WERI-Rb-1 (cell line): ENCODE data around the gene TOP3B.
A peak's percentile ranks its signal among the peaks of the same experiment; 100 is the strongest.

Source experiments
- DNase-seq: peaks from one replicate; pipeline ENCODE4 v3.0.0-alpha.2; 2020
- H3K27ac ChIP-seq: fragments of 250-450 bp; sonication (Bioruptor Pico); 2 replicates; pipeline ENCODE4 v1.5.1; 2020; ENCODE audit warnings: mild to moderate bottlenecking, moderate library complexity
- H3K27me3 ChIP-seq: fragments of 250-450 bp; sonication (Bioruptor Pico); 2 replicates; pipeline ENCODE4 v1.5.1; 2021; ENCODE audit warnings: mild to moderate bottlenecking, low read depth, moderate library complexity; ENCODE audit not compliant: insufficient read depth, severe bottlenecking
- H3K36me3 ChIP-seq: fragments of 250-450 bp; sonication (Bioruptor Pico); 2 replicates; pipeline ENCODE4 v1.5.1; 2020; ENCODE audit warnings: mild to moderate bottlenecking, moderate library complexity
- H3K4me3 ChIP-seq: 2 replicates; pipeline ENCODE4 v1.5.1; 2011; ENCODE audit warnings: low read depth, mild to moderate bottlenecking, control low read depth, low read length
- H3K9me3 ChIP-seq: fragments of 250-450 bp; sonication (Bioruptor Pico); 2 replicates; pipeline ENCODE4 v1.5.1; 2021; ENCODE audit warnings: mild to moderate bottlenecking, moderate library complexity; ENCODE audit not compliant: severe bottlenecking
- TF ChIP-seq, protein P1 (sequence below): IDR thresholded peaks from 2 replicates; pipeline ENCODE4 v1.5.1; 2011; ENCODE audit warnings: low read depth, mild to moderate bottlenecking, control low read depth, inconsistent platforms, low read length

Gene TOP3B

DNA sequence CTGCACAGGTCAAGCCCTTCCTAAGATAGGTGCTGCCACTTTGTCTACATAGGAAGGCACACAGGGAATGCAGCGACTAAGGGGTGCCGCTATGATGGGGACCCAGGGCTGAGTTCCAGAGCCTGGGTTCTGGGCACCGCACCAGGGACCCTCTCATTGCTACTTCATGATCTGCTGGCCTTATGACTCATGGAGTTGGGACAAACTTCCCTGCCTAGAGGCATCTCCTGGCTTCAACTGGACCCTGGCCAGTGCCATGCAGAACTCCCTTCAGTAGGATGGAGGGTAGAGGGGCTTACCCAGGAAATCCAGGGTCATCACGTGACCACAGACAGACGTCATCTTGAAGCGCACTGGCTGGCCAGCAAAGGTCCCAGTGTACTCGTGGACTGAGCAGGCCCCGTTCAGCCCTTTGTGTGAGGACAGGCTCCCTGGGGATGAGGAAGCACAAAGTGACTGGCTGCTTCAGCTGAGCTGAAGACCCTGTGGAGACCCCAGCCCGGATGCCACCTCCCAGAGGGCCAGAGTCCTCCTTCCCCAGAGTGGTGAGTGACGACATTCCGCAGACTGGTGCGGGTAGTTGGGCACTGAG, 8.4 kb downstream of the TOP3B start:
- Histone ChIP-seq H3K27me3 (no peaks in the 10 kb centered on the region), H3K36me3 (peaks cover 53% of the 10 kb centered on the region), H3K9me3 (no peaks in the 10 kb centered on the region), H3K4me3 (no peak overlapping the region), H3K27ac (no peak overlapping the region)
- DNase-seq, result no peak
- TF ChIP-seq, protein P1, sequence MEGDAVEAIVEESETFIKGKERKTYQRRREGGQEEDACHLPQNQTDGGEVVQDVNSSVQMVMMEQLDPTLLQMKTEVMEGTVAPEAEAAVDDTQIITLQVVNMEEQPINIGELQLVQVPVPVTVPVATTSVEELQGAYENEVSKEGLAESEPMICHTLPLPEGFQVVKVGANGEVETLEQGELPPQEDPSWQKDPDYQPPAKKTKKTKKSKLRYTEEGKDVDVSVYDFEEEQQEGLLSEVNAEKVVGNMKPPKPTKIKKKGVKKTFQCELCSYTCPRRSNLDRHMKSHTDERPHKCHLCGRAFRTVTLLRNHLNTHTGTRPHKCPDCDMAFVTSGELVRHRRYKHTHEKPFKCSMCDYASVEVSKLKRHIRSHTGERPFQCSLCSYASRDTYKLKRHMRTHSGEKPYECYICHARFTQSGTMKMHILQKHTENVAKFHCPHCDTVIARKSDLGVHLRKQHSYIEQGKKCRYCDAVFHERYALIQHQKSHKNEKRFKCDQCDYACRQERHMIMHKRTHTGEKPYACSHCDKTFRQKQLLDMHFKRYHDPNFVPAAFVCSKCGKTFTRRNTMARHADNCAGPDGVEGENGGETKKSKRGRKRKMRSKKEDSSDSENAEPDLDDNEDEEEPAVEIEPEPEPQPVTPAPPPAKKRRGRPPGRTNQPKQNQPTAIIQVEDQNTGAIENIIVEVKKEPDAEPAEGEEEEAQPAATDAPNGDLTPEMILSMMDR, result no peak

DNA sequence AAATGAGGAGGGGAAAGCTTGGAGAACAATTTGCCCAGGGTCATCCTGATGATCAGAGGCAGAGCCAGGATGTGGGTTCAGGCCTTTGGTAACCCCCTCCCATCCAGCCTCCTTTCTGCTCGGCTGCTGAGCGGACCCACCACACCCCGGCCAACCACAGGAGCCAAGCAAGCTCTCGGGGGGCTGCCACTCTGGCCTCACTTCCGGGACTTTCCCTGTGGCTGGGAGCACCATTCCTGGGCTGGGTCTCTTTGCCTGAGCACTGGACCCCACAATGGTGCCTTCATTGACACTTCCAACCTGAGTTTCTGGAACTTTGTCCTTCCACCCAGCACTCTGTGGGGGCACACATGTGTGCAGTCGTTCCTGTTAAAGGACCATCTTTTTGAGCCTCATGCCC, 9.8 kb downstream of the TOP3B start:
- TF ChIP-seq, protein P1, result no peak
- no peak overlapping the region for H3K27ac ChIP-seq
- H3K9me3 ChIP-seq, result no peaks in the 10 kb centered on the region
- H3K4me3 ChIP-seq, result no peak overlapping the region
- H3K36me3 ChIP-seq, result peaks cover 60% of the 10 kb centered on the region
- no peaks in the 10 kb centered on the region for H3K27me3 ChIP-seq
- no peak for DNase-seq

DNA sequence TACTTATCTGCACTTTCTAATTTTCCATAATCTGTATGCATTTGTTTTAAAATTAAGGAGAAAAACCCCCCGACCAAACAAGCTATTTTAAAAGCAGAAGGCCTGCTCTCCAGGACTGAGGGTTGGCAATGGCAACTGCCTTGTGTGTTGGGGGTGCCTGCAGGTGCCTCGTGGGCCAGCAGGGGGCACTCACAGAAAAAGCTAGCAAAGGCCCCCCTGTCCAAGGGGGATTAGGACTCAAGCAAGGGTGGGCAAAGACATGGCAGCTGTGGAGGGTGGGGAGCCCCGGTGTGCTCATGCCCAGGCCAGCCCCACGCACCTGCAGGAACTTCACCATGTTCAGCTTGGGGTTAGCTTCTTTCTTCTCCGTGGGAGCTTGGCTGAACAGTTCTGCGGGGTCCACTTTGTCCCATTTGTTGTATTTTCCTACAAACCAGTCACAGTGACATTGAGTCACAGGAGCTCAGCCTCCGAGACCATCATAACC, 10.3 kb downstream of the TOP3B start:
- Histone ChIP-seq H3K4me3 (no peak overlapping the region), H3K36me3 (peaks cover 65% of the 10 kb centered on the region)
- DNase-seq, result peak; percentile 51

DNA sequence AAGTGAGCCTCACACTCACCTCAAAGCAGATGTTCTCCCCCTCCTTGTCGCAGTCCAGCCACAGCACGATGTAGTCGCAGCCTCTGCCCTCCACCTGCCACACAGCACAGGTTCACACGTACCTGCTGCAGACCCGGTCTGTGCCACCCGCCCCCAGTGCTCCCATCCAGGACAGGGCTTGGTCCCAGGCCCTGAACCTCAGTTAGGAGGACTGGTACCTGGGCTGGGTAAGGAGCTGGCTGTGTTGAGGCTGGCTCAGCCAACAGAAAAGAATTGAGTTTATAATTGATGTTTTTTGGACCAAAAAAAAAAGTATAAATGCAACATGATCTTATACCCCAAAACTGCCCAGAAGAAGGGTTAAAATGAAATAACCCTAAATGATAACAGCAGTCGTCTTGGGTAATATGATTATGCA, 10.7 kb downstream of the TOP3B start:
- Histone ChIP-seq H3K36me3 (peaks cover 70% of the 10 kb centered on the region), H3K4me3 (no peak overlapping the region), H3K9me3 (no peaks in the 10 kb centered on the region), H3K27me3 (no peaks in the 10 kb centered on the region), H3K27ac (no peak overlapping the region)
- TF ChIP-seq, protein P1, result no peak
- DNase-seq, result no peak

More for the DNA sequence above, 10.3 kb downstream of the TOP3B start:
- no peaks in the 10 kb centered on the region for H3K27me3 ChIP-seq
- H3K27ac ChIP-seq, result no peak overlapping the region
- TF ChIP-seq, protein P1, result peak; percentile 86
- no peaks in the 10 kb centered on the region for H3K9me3 ChIP-seq

DNA sequence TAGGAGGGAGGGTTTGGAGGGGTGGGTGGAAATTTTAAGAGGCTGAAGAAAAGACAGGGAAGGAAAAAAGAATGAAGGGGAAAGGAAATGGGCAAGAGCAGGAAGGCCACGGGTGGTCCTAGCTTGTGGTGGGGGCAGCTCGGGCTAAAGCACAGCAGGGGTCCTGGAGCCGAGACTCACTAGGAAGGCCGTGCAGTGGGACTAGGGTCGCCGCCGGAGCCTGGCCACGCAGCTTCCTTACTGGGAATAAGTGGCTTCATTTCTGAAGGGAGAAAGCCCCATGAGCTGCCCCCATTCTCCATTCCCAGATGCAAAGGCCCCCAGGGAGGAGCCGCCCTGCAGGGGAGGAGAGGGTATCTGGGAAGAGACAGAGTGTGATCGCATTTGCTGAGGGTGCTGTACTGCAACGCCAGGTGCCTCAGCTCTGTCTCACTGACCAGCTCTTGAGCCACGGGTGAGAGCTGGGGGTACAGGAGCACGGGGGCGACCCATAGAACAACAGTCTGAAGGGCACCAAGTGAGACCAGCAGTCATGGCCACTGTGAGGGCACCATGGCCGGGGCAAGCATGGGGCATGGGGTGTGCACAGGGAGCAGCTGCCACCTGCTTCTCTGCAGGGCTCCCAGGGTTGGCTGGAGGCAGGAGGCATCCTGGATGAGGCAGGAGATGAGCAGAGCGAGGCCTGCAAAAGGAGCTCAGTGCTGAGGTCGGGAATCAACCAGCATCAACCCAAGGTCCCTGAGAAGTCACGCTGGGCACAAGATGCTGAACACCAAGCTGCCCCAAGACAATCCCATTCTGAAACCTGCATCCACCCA, 11.6 kb downstream of the TOP3B start:
- no peak overlapping the region for H3K4me3 ChIP-seq
- H3K27me3 ChIP-seq, result no peaks in the 10 kb centered on the region
- H3K36me3 ChIP-seq, result peaks cover 78% of the 10 kb centered on the region
- no peak overlapping the region for H3K27ac ChIP-seq
- H3K9me3 ChIP-seq, result no peaks in the 10 kb centered on the region
- TF ChIP-seq, protein P1, result no peak
- DNase-seq, result no peak
